HG03432 (cell line): ENCODE results near the gene STIP1.

Experiments used
- ATAC-seq: cut with Tn5 transposase; IDR thresholded peaks from one replicate; pipeline ENCODE4 v1.9.1; 2021; ENCODE audit warnings: mild to moderate bottlenecking, moderate library complexity; ENCODE audit not compliant: unreplicated experiment

STIP1 gene

DNA sequence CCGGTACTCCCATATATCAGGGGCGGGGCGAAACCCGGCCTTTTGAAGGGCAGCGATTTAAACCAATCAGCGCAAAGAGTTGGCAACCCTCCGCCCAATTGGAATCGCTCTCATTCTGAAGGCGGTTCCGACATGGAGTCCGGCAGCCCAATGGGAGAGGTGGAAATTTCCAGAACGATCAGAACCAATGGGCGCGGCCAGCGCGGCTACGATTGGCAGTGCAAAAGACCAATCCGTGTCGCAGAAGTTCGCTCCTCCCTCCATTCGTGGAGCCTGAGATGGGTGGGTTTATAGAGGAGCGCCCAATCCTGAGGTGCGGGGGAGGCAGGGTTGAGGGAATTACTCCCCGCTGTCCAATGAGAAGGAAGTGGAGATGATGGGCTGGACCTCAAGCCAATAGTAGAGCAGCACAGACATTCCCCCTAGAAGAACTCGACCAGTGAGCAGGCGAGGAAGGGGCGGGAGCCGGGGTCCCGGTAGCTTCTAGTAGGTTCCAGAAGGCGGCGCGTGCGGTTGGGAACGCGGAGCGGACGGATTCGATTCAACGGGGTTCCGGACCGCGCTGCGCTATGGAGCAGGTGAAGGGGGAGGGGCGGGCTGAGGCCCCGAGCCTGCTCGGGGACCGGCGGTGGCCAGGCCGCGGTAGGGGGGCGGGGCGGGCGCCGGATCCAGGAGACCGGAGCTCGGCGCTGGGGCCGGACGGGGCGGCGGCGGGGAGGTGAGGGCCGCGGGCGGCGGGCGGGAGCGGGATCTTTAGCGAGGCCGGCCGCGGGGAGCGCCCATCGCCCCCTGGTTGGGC is at the start of gene STIP1:
TSS of gene STIP1 (plus strand) at position 479 of the 799 bp plus-strand sequence. CDS start at position 570, 91 bp downstream.
- peak; percentile 85 for ATAC-seq

DNA sequence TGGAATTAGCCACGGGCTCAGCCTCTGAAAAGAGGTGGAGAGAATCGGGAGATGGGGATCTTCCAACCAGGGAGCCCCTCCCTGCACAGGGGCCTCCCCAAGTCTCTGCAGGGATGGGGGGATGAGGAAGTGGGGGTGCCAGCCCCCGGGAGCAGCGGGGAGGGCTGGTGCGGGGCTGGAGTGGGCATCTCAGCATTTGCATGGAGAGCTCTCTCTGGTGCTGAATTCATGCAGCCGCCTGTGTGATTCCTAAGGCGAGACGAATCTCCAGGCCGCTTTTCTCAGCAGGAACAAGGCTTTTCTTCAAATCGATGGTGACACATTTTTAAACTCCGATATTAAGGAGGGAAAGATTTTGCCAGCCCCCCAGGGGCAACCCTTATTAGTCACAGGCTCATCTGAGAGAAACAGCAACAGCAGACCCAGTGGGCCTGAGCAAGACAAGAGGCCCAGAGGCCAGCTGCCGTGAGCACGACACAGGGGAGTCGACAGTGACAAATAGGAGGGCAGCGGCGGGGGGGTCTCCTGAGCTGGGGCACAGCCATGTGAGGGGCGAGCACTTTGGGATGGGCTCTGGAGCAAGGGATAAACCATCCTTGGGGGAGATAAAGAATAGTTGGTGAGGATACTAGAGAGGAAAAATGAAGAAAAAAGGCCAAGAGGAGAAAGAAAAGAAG is 49.1 kb upstream of the STIP1 start:
- ATAC-seq = no peak

DNA sequence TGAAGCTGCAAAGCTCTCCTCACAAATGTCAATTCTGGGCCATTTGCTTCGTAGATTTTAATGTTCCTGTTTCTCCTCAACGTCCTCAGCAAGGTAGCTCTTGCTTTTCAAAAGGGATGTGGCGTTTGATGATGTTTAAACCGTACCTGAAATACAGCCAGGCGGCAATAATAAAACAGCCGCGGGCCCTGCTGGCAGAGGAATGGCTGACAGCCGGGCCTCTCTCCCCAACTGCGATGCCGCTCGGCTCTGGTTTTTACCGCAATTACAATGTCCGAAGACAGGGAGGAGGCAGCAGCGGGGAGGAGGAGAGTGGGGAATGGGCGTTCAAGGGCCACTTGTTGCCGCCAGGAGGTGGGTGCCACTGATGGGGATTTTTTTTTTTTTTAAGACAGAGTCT is 47.6 kb upstream of the STIP1 start:
- no peak for ATAC-seq

DNA sequence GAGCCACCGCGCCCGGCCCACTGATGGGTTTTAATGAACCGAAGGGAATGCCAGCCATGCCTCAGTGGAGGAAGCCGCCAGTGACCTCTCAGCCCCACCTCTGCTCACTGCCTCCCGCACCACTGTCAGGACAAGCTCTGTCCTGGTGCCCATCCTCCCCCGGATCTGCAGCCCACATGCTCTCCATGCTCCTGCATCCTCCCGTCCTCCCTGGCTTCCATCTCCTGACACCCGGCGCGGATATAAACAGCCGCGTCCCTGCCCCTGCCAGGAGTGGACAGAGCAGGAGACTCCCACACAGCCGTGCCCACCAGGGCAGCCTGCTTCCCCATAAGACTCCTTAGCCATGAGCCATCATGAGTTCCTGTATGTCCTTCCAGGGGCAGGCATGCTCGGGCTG is 46.9 kb upstream of the STIP1 start:
- ATAC-seq = no peak

DNA sequence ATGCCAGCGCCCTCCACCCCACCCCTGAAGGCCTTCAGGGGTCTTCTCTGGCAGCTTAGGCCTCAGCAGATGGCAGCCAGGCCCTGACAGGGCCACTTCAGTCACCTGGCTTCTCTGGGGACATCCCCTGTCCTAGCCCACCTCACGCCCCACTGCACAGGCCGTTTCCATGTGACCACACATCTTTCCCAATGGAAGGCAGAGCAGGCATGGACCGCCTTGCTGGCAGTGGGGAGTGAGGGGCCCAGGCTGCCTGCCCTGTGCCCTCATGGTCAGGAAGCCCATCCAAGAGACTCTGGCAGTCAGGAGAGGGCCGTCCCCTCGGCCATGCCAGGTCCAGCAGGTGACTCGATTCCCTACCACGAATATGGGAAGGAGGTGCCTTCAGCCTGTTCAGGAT is 45.9 kb upstream of the STIP1 start:
- ATAC-seq = no peak

DNA sequence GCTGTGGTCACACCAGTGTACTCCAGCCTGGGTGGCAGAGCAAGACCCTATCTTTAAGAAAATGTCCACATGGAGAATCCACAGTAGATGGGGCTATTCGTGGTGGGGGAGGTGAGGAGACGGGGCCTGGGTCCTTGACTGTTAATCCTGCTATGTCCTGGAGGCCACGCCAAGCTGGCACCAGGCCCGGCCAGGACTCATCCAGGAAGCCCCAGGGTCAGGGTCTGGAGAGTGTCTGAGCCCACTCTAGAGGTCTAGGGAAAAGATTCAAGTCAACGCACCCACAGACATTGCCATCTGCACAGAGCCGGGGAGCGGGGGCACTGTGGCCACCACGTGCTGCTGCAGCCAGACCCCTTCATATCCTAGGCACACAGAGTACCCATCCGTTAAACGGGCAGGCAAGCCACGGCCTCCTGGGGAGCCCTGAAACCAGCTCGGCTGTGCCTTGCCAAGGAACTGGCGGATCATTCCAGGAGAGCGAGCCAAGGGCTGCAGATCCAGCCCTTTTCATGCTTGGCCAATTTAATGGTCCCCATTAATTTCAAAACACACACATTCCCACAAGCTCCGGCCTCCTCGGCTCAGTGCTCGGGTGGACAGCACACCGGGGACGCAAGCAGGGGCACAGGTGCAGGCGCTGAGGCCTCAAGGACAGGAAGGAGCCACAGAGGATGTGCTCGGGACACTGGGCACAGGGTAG is 44.7 kb upstream of the STIP1 start:
- no peak for ATAC-seq

DNA sequence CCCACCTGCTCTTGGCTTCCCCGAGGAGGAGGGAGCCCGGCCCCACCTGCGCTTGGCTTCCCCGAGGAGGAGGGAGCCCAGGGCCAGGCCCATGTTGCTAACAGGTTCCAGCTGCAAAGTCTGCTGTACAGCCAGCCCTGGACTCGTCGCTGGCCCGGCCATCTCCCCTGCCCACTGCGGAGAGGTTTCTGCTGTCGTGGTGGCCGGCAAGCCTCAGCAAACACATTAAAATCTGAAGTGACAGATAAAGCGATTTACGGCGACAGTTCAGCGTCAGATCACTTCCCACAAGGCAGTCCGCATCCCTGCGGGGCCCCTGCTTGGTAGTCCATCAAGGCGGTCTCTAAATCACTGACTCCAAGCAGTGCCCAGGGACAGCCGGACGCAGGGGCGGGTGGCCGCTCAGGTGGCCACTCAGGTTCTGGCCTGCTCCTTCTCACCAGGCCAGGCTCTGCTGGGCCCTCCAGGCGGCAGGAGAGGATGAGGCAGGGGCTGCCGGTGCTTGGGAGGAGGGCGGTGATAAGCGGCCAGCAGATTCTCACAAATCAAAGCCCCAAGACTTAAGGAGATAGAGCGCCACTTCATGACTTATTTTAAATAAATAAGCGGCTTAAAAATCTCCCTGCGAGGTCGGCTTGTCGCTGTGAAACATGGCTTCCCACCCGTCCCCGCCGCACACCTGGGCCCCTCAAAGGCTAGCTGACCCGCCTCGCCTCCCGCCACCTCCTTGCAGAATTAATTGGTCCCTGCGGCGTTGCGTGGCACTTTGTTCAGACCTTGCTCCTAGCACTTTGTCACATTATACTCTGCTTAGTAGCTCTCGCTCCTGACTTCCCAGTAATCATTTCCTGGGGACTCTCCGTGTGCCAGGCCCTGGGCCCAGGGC is 41.1 kb upstream of the STIP1 start:
- no peak for ATAC-seq

DNA sequence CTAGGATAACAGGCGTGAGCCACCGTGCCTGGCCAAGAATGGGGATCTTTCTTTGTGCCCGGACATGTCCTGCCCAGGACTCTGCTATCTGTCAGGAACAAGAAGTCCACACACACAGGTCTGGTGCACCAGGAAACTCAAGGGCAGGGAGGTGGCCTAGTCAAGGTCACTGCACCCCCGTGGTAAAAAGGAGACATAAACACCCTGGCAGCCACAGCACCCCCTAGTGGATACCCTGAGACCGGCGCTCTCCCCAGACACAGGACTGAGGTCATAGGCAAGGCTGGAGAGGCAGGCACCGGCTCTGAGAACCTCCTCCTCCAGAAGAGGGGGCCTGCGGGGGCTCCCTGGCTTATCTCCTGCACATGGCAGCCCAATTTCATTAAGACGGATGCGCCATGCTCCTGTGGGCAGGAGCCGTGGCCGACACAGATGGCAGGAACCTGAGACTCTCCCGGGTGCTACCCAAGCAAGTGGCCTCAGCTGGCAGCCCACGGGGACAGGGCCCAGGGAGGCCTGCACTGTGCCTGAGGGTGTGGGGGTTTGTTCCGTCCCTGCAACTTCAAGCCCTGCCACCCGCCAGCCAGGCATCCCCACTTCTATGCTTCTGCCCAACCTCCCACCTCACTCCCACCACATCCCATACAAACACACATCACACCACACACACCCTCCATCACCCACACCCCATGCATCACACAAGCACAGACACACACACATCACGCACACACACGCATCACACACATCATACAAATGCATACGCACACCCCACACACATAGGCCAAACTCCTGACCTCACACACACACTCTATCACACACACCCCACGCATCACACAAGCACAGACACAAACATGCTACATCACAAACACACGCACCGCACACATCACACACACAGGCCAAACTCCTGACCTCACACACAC is 39.7 kb upstream of the STIP1 start:
- ATAC-seq = no peak

DNA sequence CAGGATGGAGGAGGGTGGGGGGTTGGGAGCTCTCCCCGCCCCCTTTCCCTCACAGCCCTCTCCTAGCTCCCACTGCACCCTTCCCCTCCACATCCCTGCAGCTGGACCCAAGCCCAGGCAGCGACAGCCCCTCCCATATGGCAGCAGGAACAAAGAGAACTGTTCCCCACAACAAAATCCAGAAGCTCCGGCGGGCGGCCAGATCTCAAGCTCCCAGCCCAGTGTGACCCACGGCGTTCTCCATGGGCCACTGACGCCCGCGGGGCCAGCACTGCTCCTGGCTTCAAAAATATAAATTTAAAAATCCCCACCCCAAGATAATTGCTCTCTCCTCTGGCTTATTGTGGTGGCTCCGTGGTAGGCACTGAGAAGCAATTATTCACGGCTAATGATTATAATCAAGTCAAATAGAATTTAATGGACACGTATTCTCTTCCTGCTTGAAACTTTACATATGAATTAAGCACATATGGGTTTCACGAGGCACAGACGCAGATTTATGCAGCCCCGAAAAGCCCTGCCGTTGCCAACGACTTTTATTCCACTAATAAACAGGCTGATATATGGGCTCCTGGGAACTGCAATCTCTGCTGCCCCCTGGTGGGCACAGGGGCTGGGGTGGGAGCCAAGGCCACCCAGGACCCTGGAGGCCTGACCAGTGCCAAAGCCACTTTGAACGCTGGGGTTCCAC is 37.6 kb upstream of the STIP1 start:
- ATAC-seq = no peak

DNA sequence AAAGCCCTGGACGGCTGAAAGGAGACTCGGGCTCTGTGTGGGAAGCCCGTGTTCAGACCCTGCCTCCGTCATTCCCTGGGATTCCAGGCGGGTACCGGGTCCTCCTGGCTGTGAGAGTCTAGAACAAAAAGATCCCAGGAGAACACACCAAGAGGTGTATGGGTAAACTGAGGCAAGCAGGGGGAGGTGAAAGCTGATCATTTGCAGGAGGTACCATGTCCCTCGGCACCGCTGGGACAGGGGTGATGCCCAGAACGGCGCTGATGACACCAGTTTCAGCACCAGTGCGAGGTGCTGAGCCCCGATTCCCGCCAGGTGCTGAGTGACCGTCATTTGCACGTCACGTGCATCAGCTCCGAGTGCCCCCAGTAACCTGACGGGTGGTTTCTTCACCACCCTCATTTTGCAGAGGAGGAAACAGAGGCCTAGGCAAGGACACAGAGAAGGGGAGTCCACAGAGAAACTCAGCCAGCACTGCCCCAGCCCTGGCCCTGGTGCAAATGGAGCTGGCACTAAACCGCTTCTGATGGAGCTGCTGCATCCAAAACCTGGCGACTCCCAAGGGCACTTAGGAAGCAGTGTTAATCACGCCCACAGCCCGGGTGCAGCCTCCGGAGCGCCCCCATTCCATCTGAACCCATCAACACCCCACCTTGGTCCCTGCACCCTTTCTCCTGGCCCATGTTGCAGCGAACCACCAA is 36.9 kb upstream of the STIP1 start:
- ATAC-seq = no peak

DNA sequence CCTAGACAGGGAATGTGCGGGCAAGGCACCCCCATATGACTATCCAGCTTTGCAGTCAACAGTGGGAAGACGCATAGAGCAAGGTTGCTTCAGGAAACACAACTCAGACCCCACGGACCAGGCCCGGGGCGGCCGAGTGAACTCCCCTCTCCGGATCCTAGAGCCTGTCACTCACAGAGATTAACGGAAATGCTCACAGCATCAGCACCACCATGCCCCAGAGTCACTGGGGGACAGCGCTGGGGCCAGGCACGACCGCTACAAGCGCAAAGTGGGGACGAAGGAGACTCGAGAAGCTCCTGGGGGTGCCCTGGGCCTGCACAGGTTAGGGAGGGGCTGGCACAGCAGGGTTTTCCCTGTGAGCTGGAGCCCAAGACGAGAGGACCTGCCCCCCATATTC is 35.9 kb upstream of the STIP1 start:
- ATAC-seq = no peak

DNA sequence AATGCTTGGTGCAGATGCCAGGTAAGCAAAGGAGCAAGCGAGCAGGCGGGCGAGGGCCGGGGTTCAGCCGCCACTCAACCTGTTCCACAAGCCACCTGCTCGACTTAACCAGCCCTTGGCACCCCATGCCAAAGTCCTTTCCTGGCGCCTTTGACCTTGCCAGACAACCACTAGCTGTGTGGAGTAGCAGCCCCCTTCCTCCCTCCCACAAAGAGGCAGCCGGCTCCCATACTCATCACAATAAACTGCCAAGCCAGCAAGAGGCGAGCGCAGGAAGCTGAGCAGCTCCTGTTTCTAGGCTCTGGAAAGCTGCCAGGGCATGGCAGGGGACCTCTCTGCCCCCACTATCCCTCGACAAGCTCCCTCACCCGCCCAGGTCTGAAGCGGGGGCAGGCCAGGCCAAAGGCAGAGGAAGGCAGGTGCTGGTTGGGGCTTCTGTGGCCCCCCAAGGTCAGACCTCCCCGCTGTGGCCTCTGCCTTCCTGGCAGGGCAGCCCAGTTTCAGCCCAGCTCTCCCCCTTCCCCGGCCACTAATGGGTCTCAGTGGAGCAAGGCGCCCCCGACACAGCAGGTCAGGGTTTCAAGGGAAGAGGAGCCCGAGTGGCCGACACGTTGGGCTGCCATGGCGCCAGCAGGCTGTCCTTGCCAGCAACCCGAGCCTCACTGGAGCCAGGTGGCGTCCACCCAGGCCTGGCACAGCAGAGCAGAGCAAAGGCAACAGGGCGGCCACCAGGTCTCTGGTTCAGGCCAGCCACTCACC is 35.3 kb upstream of the STIP1 start:
- ATAC-seq = no peak

DNA sequence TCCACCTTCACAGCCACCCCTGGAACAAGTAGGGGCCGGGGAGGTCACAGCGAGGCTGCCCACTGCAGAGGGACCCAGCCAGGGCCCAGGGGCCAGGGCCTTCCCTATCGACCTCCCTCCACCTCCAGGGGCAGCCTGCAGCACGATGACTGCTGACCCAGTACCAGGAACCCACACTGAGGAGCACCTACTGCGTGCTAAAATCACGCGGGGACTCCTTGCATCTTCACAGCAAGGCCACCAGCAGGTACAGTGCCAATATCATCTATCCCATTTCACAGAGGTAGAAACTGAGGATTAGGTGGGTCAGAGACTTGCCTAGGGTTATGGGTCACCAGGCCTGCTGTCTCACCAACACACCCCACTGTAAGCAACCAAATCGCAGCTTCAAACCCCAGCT is 34.6 kb upstream of the STIP1 start:
- ATAC-seq = no peak

DNA sequence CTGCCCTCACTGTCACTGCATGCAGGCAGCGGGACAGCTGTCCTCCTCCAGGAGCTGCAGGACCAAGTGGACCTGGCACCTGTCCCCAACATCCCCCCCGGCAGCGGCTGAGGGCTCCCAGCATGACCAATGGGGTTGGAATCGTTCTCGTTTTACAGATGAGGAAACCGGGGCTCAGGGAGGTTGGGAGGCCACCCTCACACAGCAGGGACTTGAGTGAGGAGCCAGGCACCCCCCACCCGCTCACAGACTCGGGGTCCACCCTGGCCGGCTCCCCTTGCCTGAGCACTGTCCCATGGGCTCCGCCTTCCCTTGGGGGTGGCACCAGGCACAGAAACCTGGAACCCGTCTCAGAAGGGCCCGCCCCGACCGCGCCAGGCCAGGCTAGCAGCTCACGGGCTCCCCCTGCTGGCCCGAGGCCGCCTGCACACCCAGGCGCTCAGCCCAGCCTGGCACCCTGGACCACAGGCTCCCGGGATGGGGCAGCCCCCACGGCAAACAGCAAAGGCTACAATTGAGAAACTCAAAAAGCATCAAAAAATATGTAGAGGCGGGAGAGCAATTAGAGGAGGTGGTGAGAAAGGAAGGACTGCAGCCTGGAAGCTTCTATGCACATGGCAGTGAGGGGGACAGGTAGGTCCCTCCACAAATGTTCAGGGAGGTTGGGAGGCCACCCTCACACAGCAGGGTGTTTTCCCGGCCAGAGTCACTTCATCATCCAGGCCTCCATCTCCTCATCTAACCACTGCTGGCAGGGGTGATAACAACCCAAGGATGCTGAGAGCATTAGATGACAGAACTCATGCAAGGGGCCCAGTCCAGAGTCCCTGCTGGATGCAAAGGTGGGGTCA is 32.9 kb upstream of the STIP1 start:
- ATAC-seq = peak; percentile 75

DNA sequence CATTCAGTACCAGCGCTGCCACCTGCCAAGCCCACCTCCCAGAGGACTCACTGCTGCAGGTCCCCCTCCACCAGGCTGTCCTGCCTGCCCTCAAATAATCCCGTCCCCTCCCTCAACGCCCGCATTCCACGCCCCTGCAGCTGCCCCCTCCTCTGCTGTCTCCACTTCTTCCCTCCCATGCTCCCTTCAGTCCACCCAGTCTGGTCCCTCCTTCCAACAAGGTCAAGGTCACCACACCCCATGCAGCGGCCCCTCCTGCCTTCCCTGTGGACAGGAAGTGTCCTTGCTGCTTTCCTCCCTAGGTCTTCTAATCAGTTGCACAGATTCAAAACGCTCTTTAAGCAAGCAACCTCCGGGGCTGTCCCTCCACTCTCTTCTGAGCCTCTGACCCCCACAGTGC is 32.2 kb upstream of the STIP1 start:
- ATAC-seq = no peak

DNA sequence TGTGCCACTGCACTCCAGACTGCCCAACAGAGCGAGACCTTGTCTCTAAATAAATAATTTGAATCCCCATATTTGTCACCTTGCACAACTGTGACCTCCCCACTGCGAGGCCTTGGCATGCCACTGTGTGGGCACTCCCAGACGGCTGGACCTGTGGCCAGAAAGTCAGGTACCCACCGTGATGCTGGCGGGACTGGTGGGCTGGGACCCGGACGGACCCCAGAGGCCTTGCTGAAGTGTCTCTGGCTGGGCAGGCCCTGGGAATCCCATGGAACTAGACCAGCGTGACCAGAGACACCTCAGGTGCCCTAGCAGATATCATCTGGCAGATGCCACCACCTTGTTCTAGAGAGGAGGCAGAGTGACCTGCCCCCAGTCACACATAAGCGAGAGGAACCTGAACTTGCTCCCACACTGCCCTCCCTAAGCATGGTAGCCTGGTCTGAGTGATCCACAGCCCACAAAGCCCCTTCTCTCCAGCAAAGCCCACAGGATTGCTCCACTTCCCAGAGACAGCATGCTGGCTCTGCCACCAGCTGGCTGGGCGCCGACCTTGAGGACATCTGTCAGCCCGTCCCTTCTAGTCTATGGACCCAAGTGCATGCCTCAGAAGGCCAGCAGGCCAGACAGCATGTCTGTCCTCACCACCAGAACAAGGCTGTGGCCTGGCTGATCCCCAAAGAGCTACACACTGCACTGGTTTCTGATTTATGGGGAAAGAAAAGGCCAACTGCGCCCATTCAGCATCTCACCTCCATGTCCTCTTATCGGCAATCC is 29.5 kb upstream of the STIP1 start:
- no peak for ATAC-seq
